ENCODE results near the gene DIP2C. TPM values are rescaled to one million over a fixed set of nuclear protein-coding genes. Genes with fewer than 3 reads are reported as not detected.

The DIP2C gene
- total and polyA plus RNA-seq, 7 experiments from 2014 or later, result 1.1 to 8.7 (median 4.5) TPM

GRCh38 chr10:604716-605631 lies 84.5 kb downstream of the DIP2C start:
- Mint-ChIP-seq H3K36me3 (no peaks in the 10 kb centered on the region), H3K27me3 (peaks cover 0 to 4% (median 0%) of the 10 kb centered on the region in 5 donors), H3K4me3 (no peak overlapping the region), H3K4me1 (peaks cover 0 to 4% (median 0%) of the 10 kb centered on the region in 7 donors), H3K9me3 (no peaks in the 10 kb centered on the region), H3K27ac (no peak overlapping the region)
- ATAC-seq (no peak), DNase-seq (no peak)
- POLR2A ChIA-PET, result no interaction called here
- CTCF ChIA-PET, result interaction anchor here (0.7 kb wide), 1 partner anchor 15 kb away, joined by 3 read pairs; no protein-coding TSS in a partner anchor
- Histone ChIP-seq H3K27ac (ENCODE audit: low read depth, low read length) (no peak overlapping the region), H3K27me3 (ENCODE audit: control insufficient read depth in 2 of 2, insufficient read depth in 2 of 2, low read length in 2 of 2) (no peaks in the 10 kb centered on the region), H3K36me3 (ENCODE audit: control insufficient read depth in 2 of 3, insufficient read depth in 3 of 3, low read length in 3 of 3) (no peaks in the 10 kb centered on the region), H3K9me3 (ENCODE audit: control insufficient read depth in 2 of 3, low read length in 3 of 3) (no peaks in the 10 kb centered on the region), H3K4me1 (ENCODE audit: control insufficient read depth in 2 of 2, insufficient read depth in 2 of 2, low read length in 2 of 2) (no peaks in the 10 kb centered on the region), H3K4me3 (ENCODE audit: low read length) (no peak overlapping the region)
- intact Hi-C loops (cut with micrococcal nuclease), result no loop called here

GRCh38 chr10:603745-604144 lies 85.7 kb downstream of the DIP2C start:
- Mint-ChIP-seq H3K27me3 (peaks cover 0 to 8% (median 0%) of the 10 kb centered on the region in 5 donors), H3K36me3 (no peaks in the 10 kb centered on the region), H3K4me1 (peaks cover 0 to 3% (median 0%) of the 10 kb centered on the region in 7 donors), H3K27ac (no peak overlapping the region), H3K4me3 (no peak overlapping the region), H3K9me3 (no peaks in the 10 kb centered on the region)
- DNase-seq (no peak), ATAC-seq (no peak)
- no peaks in the 10 kb centered on the region for H3K27me3 ChIP-seq (ENCODE audit: control insufficient read depth in 2 of 2, insufficient read depth in 2 of 2, low read length in 2 of 2)
- H3K4me1 ChIP-seq (ENCODE audit: control insufficient read depth in 2 of 2, insufficient read depth in 2 of 2, low read length in 2 of 2), result no peaks in the 10 kb centered on the region
- POLR2A ChIA-PET, result no interaction called here
- CTCF ChIA-PET, result no interaction called here
- intact Hi-C loops (cut with micrococcal nuclease), result no loop called here
- no peak overlapping the region for H3K27ac ChIP-seq (ENCODE audit: low read depth, low read length)
- no peaks in the 10 kb centered on the region for H3K9me3 ChIP-seq (ENCODE audit: control insufficient read depth in 2 of 3, low read length in 3 of 3)
- H3K36me3 ChIP-seq (ENCODE audit: control insufficient read depth in 2 of 3, insufficient read depth in 3 of 3, low read length in 3 of 3), result no peaks in the 10 kb centered on the region
- no peak overlapping the region for H3K4me3 ChIP-seq (ENCODE audit: low read length)

- no peaks in the 10 kb centered on the region for H3K36me3 Mint-ChIP-seq
- Histone ChIP-seq H3K9me3 (ENCODE audit: control insufficient read depth in 2 of 3, low read length in 3 of 3) (no peaks in the 10 kb centered on the region), H3K27me3 (ENCODE audit: control insufficient read depth in 2 of 2, insufficient read depth in 2 of 2, low read length in 2 of 2) (no peaks in the 10 kb centered on the region), H3K4me3 (ENCODE audit: low read length) (no peak overlapping the region), H3K4me1 (ENCODE audit: control insufficient read depth in 2 of 2, insufficient read depth in 2 of 2, low read length in 2 of 2) (no peaks in the 10 kb centered on the region), H3K36me3 (ENCODE audit: control insufficient read depth in 2 of 3, insufficient read depth in 3 of 3, low read length in 3 of 3) (no peaks in the 10 kb centered on the region), H3K27ac (ENCODE audit: low read depth, low read length) (no peak overlapping the region)
- H3K4me1 Mint-ChIP-seq, result peaks cover 0 to 2% (median 0%) of the 10 kb centered on the region in 7 donors
- no peak overlapping the region for H3K4me3 Mint-ChIP-seq
- ATAC-seq (no peak), DNase-seq (no peak)
- CTCF ChIA-PET, result no interaction called here
- H3K27me3 Mint-ChIP-seq, result peaks cover 0 to 8% (median 0%) of the 10 kb centered on the region in 5 donors
- intact Hi-C loops (cut with micrococcal nuclease), result no loop called here
- no peak overlapping the region for H3K27ac Mint-ChIP-seq
- POLR2A ChIA-PET, result interaction anchor here (0.7 kb wide), 1 partner anchor 33 kb away, joined by 3 read pairs; no protein-coding TSS in a partner anchor
- no peaks in the 10 kb centered on the region for H3K9me3 Mint-ChIP-seq
These were observed 87.0 kb downstream of the DIP2C start for GRCh38 chr10:602391-603005.

- H3K27me3 ChIP-seq (ENCODE audit: control insufficient read depth in 2 of 2, insufficient read depth in 2 of 2, low read length in 2 of 2), result no peaks in the 10 kb centered on the region
- no peaks in the 10 kb centered on the region for H3K9me3 ChIP-seq (ENCODE audit: control insufficient read depth in 2 of 3, low read length in 3 of 3)
- ChIA-PET POLR2A (no interaction called here), CTCF (interaction anchor here (0.6 kb wide), 1 partner anchor 1046 kb away, joined by 3 read pairs; no protein-coding TSS in a partner anchor)
- Mint-ChIP-seq H3K27ac (no peak overlapping the region), H3K4me3 (no peak overlapping the region), H3K9me3 (no peaks in the 10 kb centered on the region), H3K36me3 (no peaks in the 10 kb centered on the region), H3K4me1 (peaks cover 0 to 2% (median 0%) of the 10 kb centered on the region in 7 donors), H3K27me3 (peaks cover 0 to 8% (median 0%) of the 10 kb centered on the region in 5 donors)
- ATAC-seq, result no peak
- H3K4me1 ChIP-seq (ENCODE audit: control insufficient read depth in 2 of 2, insufficient read depth in 2 of 2, low read length in 2 of 2), result no peaks in the 10 kb centered on the region
- no peaks in the 10 kb centered on the region for H3K36me3 ChIP-seq (ENCODE audit: control insufficient read depth in 2 of 3, insufficient read depth in 3 of 3, low read length in 3 of 3)
- no peak for DNase-seq
- intact Hi-C loops (cut with micrococcal nuclease), result no loop called here
- no peak overlapping the region for H3K27ac ChIP-seq (ENCODE audit: low read depth, low read length)
- H3K4me3 ChIP-seq (ENCODE audit: low read length), result no peak overlapping the region
These were observed 87.9 kb downstream of the DIP2C start for GRCh38 chr10:601660-601963.

GRCh38 chr10:600876-601659 lies 88.4 kb downstream of the DIP2C start:
- intact Hi-C loops (cut with micrococcal nuclease), result no loop called here
- no peak for DNase-seq
- no peaks in the 10 kb centered on the region for H3K9me3 Mint-ChIP-seq
- H3K9me3 ChIP-seq (ENCODE audit: control insufficient read depth in 2 of 3, low read length in 3 of 3), result no peaks in the 10 kb centered on the region
- H3K4me1 Mint-ChIP-seq, result peaks cover 0 to 2% (median 0%) of the 10 kb centered on the region in 7 donors
- no peak for ATAC-seq
- no peak overlapping the region for H3K4me3 ChIP-seq (ENCODE audit: low read length)
- no peak overlapping the region for H3K27ac ChIP-seq (ENCODE audit: low read depth, low read length)
- no peaks in the 10 kb centered on the region for H3K36me3 ChIP-seq (ENCODE audit: control insufficient read depth in 2 of 3, insufficient read depth in 3 of 3, low read length in 3 of 3)
- no peaks in the 10 kb centered on the region for H3K4me1 ChIP-seq (ENCODE audit: control insufficient read depth in 2 of 2, insufficient read depth in 2 of 2, low read length in 2 of 2)
- H3K27ac Mint-ChIP-seq, result no peak overlapping the region
- peaks cover 0 to 8% (median 0%) of the 10 kb centered on the region in 5 donors for H3K27me3 Mint-ChIP-seq
- no peak overlapping the region for H3K4me3 Mint-ChIP-seq
- CTCF ChIA-PET, result interaction anchor here (0.6 kb wide), 1 partner anchor 1047 kb away, joined by 3 read pairs; no protein-coding TSS in a partner anchor
- POLR2A ChIA-PET, result no interaction called here
- H3K36me3 Mint-ChIP-seq, result no peaks in the 10 kb centered on the region
- H3K27me3 ChIP-seq (ENCODE audit: control insufficient read depth in 2 of 2, insufficient read depth in 2 of 2, low read length in 2 of 2), result no peaks in the 10 kb centered on the region

GRCh38 chr10:600234-600633 lies 89.2 kb downstream of the DIP2C start:
- ATAC-seq (no peak), DNase-seq (no peak)
- no peak overlapping the region for H3K4me3 ChIP-seq (ENCODE audit: low read length)
- H3K4me3 Mint-ChIP-seq, result no peak overlapping the region
- H3K27me3 ChIP-seq (ENCODE audit: control insufficient read depth in 2 of 2, insufficient read depth in 2 of 2, low read length in 2 of 2), result no peaks in the 10 kb centered on the region
- peaks cover 0 to 8% (median 0%) of the 10 kb centered on the region in 5 donors for H3K27me3 Mint-ChIP-seq
- H3K27ac ChIP-seq (ENCODE audit: low read depth, low read length), result no peak overlapping the region
- H3K36me3 ChIP-seq (ENCODE audit: control insufficient read depth in 2 of 3, insufficient read depth in 3 of 3, low read length in 3 of 3), result no peaks in the 10 kb centered on the region
- no peaks in the 10 kb centered on the region for H3K4me1 ChIP-seq (ENCODE audit: control insufficient read depth in 2 of 2, insufficient read depth in 2 of 2, low read length in 2 of 2)
- H3K4me1 Mint-ChIP-seq, result peaks cover 0 to 2% (median 0%) of the 10 kb centered on the region in 7 donors
- intact Hi-C loops (cut with micrococcal nuclease), result no loop called here
- no peaks in the 10 kb centered on the region for H3K9me3 Mint-ChIP-seq
- no peaks in the 10 kb centered on the region for H3K9me3 ChIP-seq (ENCODE audit: control insufficient read depth in 2 of 3, low read length in 3 of 3)
- ChIA-PET POLR2A (no interaction called here), CTCF (no interaction called here)
- H3K27ac Mint-ChIP-seq, result no peak overlapping the region
- no peaks in the 10 kb centered on the region for H3K36me3 Mint-ChIP-seq
